ENCODE measurements around the gene INSL3.

DNA sequence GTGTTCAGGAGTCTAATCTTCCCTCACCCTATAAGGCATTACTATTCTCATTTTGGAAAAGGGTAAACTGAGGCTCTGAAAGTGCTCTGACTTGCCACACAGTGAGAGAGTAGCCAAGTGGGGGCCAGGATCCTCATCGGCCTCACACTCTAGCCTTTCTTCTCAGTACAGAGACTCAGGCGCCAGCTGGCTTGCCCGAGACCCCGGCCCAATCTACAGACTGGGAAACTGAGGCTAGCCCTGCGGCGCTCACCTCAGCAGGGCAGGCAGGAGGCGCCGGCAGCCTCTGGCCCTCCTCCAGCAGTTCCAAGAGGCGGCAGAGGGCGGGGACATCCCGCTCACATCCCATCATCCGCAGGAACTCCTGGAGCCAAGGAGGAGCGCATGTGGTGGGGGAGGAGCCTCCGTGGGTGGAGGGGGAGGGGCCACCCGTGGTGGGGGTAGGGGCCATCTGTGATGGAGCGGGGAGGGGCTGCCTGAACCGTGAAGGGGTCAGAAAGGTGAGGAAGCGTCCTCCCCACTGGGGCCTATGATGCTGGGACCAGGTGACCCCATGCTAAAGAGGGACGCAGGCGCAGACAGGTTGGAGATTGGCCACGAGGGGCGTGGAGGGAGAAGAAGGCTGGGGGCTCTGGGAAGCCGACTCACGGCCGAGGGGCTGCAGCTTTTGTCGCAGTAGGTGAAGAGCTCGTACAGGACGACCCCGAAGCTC lies 8.7 kb upstream of the INSL3 start:
- TF ChIP-seq, protein P1, sequence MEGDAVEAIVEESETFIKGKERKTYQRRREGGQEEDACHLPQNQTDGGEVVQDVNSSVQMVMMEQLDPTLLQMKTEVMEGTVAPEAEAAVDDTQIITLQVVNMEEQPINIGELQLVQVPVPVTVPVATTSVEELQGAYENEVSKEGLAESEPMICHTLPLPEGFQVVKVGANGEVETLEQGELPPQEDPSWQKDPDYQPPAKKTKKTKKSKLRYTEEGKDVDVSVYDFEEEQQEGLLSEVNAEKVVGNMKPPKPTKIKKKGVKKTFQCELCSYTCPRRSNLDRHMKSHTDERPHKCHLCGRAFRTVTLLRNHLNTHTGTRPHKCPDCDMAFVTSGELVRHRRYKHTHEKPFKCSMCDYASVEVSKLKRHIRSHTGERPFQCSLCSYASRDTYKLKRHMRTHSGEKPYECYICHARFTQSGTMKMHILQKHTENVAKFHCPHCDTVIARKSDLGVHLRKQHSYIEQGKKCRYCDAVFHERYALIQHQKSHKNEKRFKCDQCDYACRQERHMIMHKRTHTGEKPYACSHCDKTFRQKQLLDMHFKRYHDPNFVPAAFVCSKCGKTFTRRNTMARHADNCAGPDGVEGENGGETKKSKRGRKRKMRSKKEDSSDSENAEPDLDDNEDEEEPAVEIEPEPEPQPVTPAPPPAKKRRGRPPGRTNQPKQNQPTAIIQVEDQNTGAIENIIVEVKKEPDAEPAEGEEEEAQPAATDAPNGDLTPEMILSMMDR (IDR thresholded peaks at IDR 0.05; ENCODE audit: insufficient read depth, low read depth, low read length) = no peak
- no peak for TF ChIP-seq EZH2 (IDR thresholded peaks at IDR 0.05; ENCODE audit: insufficient read depth, low read length)

Measured in astrocyte (in vitro differentiated cells and primary cell).